Measurements from ENCODE around the gene F13A1. TPM values are rescaled to one million over a fixed set of nuclear protein-coding genes. Genes with fewer than 3 reads are reported as not detected.
A peak's percentile ranks its signal among the peaks of the same experiment; 100 is the strongest.

F13A1 gene
- total RNA-seq, 1 donor, result not detected

DNA sequence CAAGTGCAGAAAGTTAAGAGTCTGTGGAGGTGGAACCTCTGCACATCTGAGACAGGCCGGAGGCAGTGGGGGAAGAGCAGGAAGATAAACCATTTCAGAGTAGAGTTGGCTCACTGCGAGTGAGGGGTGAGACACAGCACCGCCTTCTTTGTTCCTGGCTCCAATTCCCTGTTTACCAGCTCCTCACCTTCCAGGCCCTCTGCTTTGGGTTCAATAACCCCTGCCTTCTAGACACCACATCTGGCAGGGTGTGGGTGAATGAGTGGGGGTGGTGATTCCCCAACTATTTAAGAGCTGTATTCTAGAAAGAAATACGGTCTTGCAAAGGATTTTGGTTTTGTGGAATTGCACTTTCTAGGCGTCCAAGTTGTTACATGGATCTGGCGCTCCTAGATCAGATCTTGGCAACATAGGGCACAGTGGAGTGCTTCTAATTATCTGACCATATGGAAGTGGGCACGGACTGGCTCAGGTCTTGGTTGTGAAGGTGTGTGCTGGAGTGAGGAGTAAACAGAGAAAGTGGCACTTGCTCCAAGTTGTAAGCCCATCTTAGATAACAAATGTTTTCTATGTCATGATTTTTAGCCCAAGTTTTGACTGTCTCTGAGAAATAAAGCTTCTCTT, 172.2 kb downstream of the F13A1 start:
- no peak overlapping the region for H3K4me3 ChIP-seq (ENCODE audit: low read depth, low read length)
- no peak for DNase-seq (ENCODE audit: low read depth)
- no peak for TF ChIP-seq CTCF (IDR thresholded peaks at IDR 0.05; ENCODE audit: insufficient read depth, low read length)

DNA sequence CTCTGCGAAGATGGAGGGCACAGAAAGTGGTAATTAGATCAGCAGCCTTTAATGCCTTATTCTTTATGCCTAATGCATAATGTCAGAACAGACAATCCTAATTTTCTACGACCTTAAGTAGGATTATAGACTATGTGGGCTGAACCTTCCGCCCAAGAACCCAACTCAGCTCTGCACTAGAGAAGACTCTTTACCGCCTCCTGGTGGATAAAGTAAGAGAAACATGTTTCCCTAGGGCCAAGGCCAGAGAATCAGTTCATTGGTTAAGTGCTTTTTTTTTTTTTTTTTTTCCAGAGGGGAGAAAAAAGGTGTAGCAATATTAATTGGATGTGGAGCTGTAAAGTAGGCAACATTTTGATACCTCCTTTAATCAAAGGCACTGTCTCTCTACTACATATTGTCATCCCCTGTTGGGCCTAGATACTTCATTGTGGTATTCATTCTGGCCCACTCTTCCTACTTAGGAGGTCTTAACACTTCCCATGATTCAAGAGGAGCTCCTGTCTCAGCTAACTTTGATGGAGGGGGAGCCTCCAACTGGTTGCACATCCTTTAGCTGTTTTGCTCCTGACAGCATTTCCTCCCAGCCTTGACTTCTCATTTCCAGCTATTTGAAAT, 188.9 kb downstream of the F13A1 start:
- TF ChIP-seq CTCF (IDR thresholded peaks at IDR 0.05; ENCODE audit: insufficient read depth, low read length), result peak; percentile 25
- DNase-seq (ENCODE audit: low read depth), result no peak
- no peak overlapping the region for H3K4me3 ChIP-seq (ENCODE audit: low read depth, low read length)

DNA sequence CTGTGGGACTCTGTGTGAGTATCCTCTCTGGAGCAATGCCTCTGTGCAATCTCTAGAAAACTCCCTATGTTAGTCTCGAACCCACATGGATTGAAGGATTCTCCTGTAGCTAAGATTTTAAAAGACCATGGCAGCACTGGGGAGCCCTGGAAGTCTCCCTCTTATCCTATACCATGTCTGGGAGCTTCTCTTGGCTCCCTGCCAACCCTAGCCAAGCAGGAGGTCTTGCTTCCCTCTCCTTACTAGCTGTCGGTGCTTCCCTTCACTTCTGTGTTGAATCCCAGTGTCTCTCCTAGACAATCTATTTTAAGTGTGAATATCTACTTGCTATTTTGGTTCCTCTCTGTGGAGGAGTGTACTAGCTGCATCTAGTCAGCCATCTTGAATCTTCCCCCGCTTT, 195.0 kb downstream of the F13A1 start:
- H3K4me3 ChIP-seq (ENCODE audit: low read depth, low read length), result no peak overlapping the region
- no peak for TF ChIP-seq CTCF (IDR thresholded peaks at IDR 0.05; ENCODE audit: insufficient read depth, low read length)
- DNase-seq (ENCODE audit: low read depth), result no peak

GRCh38 chr6:6123803-6124202, 196.7 kb downstream of the F13A1 start:
- no peak for TF ChIP-seq CTCF (IDR thresholded peaks at IDR 0.05; ENCODE audit: insufficient read depth, low read length)
- no peak overlapping the region for H3K4me3 ChIP-seq (ENCODE audit: low read depth, low read length)
- DNase-seq (ENCODE audit: low read depth), result no peak

- no peak for TF ChIP-seq CTCF (IDR thresholded peaks at IDR 0.05; ENCODE audit: insufficient read depth, low read length)
- no peak overlapping the region for H3K4me3 ChIP-seq (ENCODE audit: low read depth, low read length)
- no peak for DNase-seq (ENCODE audit: low read depth)
These were observed 198.5 kb downstream of the F13A1 start for GRCh38 chr6:6121943-6122342.

DNA sequence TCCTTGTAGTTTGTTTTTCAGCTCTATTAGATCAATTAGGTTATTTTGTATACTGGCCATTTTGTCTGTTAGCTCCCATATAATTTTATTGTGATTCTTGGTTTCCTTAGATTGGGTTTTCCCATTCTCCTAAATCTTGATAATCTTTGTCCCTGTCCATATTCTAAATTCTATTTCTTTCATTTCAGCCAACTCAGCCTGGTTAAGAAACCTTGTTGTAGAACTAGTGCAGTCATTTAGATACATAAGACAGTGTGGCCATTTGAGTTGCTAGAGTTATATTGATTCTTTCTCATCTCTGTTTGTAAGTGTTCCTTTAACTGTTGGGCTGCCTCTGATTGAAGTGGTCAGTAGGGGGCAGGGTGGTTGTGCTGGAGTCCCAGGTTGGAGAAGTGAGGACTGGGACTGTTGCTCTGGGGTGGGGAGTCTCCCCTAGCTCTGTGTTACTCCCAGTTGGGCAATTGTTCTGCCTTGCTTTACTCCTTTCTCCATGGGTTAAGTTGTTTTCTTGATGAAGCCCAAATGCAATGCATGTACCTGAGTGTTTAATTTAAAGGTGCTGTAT, 214.9 kb downstream of the F13A1 start:
- TF ChIP-seq CTCF (IDR thresholded peaks at IDR 0.05; ENCODE audit: insufficient read depth, low read length), result no peak
- no peak for DNase-seq (ENCODE audit: low read depth)
- no peak overlapping the region for H3K4me3 ChIP-seq (ENCODE audit: low read depth, low read length)

Small RNAs within 50 kb of the gene (small RNA-seq; reads per million reads assigned to genes)
- gene MIR7853, result not detected

Data from fibroblast of the aortic adventitia (primary cell).